HEK293 (cell line): ENCODE results near the gene KNOP1.

Source experiments
- CTCF ChIA-PET: fragments of 350-600 bp; formaldehyde crosslinking; extraction: SDS; loops from one replicate; lab custom pipeline; 2021; ENCODE audit warnings: antibody characterized with exemption; lab: Yijun Ruan, JAX
- POLR2A ChIA-PET: fragments of 300-600 bp; formaldehyde crosslinking; extraction: SDS; loops from one replicate; lab custom pipeline; 2020; ENCODE audit warnings: antibody characterized with exemption, inconsistent platforms; lab: Yijun Ruan, JAX
- H3K27ac ChIP-seq: fragments of 200-500 bp; sonication (Bioruptor generic); 2 replicates; pipeline ENCODE4 v1.5.1; 2014; ENCODE audit warnings: low read depth, low read length, control low read depth, inconsistent platforms; ENCODE audit errors: extremely low read depth
- H3K36me3 ChIP-seq, 2 experiments: fragments of 200-500 bp in 1 of 2; sonication (Bioruptor generic) in 1 of 2; 1 replicate in 1 of 2; 2 replicates in 1 of 2; pipeline ENCODE4 v1.5.1; 2014 to 2017; ENCODE audit warnings: inconsistent platforms in 2 of 2, low read length in 2 of 2; ENCODE audit not compliant: control insufficient read depth in 2 of 2, insufficient read depth in 1 of 2
- H3K4me1 ChIP-seq: fragments of 200-500 bp; sonication (Bioruptor generic); 2 replicates; pipeline ENCODE4 v1.5.1; 2014; ENCODE audit warnings: mild to moderate bottlenecking, low read length, inconsistent platforms; ENCODE audit not compliant: control insufficient read depth, insufficient read depth
- H3K4me3 ChIP-seq: 2 replicates; pipeline ENCODE4 v1.5.1; 2011; ENCODE audit warnings: low read depth, mild to moderate bottlenecking, control low read depth, low read length, moderate library complexity
- H3K9me3 ChIP-seq: fragments of 200-500 bp; sonication (Bioruptor generic); 2 replicates; pipeline ENCODE4 v1.5.1; 2014; ENCODE audit warnings: low read depth, low read length, inconsistent platforms; ENCODE audit not compliant: control insufficient read depth, insufficient read depth
- KLF7 ChIP-seq: fragments of 450-650 bp; formaldehyde crosslinking; IDR thresholded peaks from 2 replicates; pipeline ENCODE4 v1.5.1; 2016; ENCODE audit warnings: missing biosample characterization, missing genetic modification characterization, borderline replicate concordance
- ZBTB10 ChIP-seq: fragments of 450-650 bp; formaldehyde crosslinking; IDR thresholded peaks from 2 replicates; pipeline ENCODE4 v1.5.1; 2016; ENCODE audit warnings: missing biosample characterization, missing genetic modification characterization
- ZFP41 ChIP-seq: fragments of 450-650 bp; formaldehyde crosslinking; IDR thresholded peaks from 2 replicates; pipeline ENCODE4 v1.5.1; 2016; ENCODE audit warnings: missing biosample characterization, missing genetic modification characterization, borderline replicate concordance
- ZNF112 ChIP-seq: fragments of 450-650 bp; formaldehyde crosslinking; IDR thresholded peaks from 2 replicates; pipeline ENCODE4 v1.5.0; 2017; ENCODE audit warnings: missing biosample characterization, missing genetic modification characterization
- ZNF121 ChIP-seq: fragments of 450-650 bp; formaldehyde crosslinking; IDR thresholded peaks from 2 replicates; pipeline ENCODE4 v1.5.1; 2016; ENCODE audit warnings: missing biosample characterization, missing genetic modification characterization
- ZNF248 ChIP-seq: fragments of 450-650 bp; formaldehyde crosslinking; IDR thresholded peaks from 2 replicates; pipeline ENCODE4 v1.5.1; 2017; ENCODE audit warnings: missing biosample characterization, missing genetic modification characterization
- ZNF354C ChIP-seq: fragments of 450-650 bp; formaldehyde crosslinking; IDR thresholded peaks from 2 replicates; pipeline ENCODE4 v1.5.1; 2016; ENCODE audit warnings: missing biosample characterization, missing genetic modification characterization, low read depth, borderline replicate concordance
- ZNF501 ChIP-seq: fragments of 450-650 bp; formaldehyde crosslinking; IDR thresholded peaks from 2 replicates; pipeline ENCODE4 v1.5.1; 2016; ENCODE audit warnings: missing biosample characterization, missing genetic modification characterization
- ZNF518A ChIP-seq: fragments of 450-650 bp; formaldehyde crosslinking; conservative IDR thresholded peaks from 2 replicates; pipeline ENCODE4 v1.5.1; 2016; ENCODE audit warnings: low read depth, missing biosample characterization, missing genetic modification characterization
- ZNF560 ChIP-seq: fragments of 450-650 bp; formaldehyde crosslinking; IDR thresholded peaks from 2 replicates; pipeline ENCODE4 v1.5.1; 2017; ENCODE audit warnings: missing biosample characterization, missing genetic modification characterization, borderline replicate concordance
- ZNF654 ChIP-seq: fragments of 450-650 bp; formaldehyde crosslinking; IDR thresholded peaks from 2 replicates; pipeline ENCODE4 v1.5.1; 2016; ENCODE audit warnings: low read depth, missing biosample characterization, missing genetic modification characterization
- ZNF670 ChIP-seq: fragments of 450-650 bp; formaldehyde crosslinking; IDR thresholded peaks from 2 replicates; pipeline ENCODE4 v1.5.1; 2016; ENCODE audit warnings: missing biosample characterization, missing genetic modification characterization, low read depth
- ZNF837 ChIP-seq: fragments of 450-650 bp; formaldehyde crosslinking; IDR thresholded peaks from 2 replicates; pipeline ENCODE4 v1.5.1; 2016; ENCODE audit warnings: missing biosample characterization, missing genetic modification characterization
- TF ChIP-seq, protein P1 (sequence below): fragments of 450-650 bp; formaldehyde crosslinking; IDR thresholded peaks from 2 replicates; pipeline ENCODE4 v1.5.1; 2017; ENCODE audit warnings: missing biosample characterization, mild to moderate bottlenecking, missing genetic modification characterization, moderate library complexity
- TF ChIP-seq, protein P2 (sequence below): fragments of 450-650 bp; formaldehyde crosslinking; IDR thresholded peaks from 2 replicates; pipeline ENCODE4 v1.5.1; 2016; ENCODE audit warnings: missing biosample characterization, missing genetic modification characterization

Gene KNOP1

DNA sequence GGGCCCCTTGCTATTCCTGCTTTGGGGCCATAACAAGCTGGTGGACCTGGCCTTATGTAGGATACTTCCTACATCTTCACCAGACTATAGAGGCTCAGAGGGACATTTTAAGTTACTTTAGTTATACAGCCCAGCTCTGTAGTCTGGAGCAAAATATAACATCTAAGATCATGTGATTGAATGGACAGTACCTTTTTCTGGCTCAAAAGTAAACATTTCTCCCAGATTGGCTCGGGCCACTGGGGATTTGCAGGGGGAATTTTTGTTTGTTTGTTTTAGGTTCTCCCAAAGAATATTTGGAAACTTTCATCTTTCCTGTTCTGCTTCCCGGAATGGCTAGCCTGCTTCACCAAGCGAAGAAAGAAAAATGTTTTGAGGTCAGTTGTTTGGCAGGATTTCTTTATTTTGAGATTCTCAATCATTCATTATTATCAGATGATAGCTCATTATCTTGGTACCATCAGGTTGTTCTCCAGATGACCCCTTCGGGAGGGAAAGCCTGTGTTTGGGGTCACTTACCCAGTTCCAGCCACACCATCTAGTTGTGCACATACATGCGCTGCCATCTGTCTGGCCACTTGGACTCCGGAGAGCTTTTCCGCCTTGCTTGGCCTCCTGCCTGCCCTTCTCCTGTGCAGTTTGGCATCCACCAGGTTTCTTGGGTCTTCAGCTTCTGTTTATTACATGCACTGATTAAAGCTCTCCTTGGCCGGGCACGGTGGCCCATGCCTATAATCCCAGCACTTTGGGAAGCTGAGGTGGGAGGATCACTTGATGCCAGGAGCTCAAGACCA lies 17.2 kb upstream of the KNOP1 start (continued):
- TF ChIP-seq ZNF518A = no peak
- no peak for TF ChIP-seq ZNF501 (tag by site-specific recombination)
- TF ChIP-seq ZNF248 (tag by site-specific recombination) = no peak
- TF ChIP-seq, all 188 proteins: peak for 0

- Histone ChIP-seq H3K4me3 (no peak overlapping the region), H3K4me1 (no peaks in the 10 kb centered on the region), H3K27ac (no peak overlapping the region), H3K9me3 (no peaks in the 10 kb centered on the region), H3K36me3 (peaks cover 0 to 6% of the 10 kb centered on the region in 2 experiments; a peak in 2 of 3 replicates)
- ChIA-PET POLR2A (no interaction called here), CTCF (no interaction called here)
- TF ChIP-seq ZNF121 (tag by site-specific recombination) = no peak
- TF ChIP-seq KLF7 (tag by site-specific recombination) = no peak
- no peak for TF ChIP-seq ZBTB10 (tag by site-specific recombination)
- TF ChIP-seq ZNF654 (tag by site-specific recombination) = no peak
- no peak for TF ChIP-seq ZNF670 (tag by site-specific recombination)
- TF ChIP-seq, protein P1, sequence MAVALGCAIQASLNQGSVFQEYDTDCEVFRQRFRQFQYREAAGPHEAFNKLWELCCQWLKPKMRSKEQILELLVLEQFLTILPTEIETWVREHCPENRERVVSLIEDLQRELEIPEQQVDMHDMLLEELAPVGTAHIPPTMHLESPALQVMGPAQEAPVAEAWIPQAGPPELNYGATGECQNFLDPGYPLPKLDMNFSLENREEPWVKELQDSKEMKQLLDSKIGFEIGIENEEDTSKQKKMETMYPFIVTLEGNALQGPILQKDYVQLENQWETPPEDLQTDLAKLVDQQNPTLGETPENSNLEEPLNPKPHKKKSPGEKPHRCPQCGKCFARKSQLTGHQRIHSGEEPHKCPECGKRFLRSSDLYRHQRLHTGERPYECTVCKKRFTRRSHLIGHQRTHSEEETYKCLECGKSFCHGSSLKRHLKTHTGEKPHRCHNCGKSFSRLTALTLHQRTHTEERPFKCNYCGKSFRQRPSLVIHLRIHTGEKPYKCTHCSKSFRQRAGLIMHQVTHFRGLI (tag by site-specific recombination) = no peak
- no peak for TF ChIP-seq ZNF837 (tag by site-specific recombination)
- no peak for TF ChIP-seq ZFP41 (tag by site-specific recombination)
- TF ChIP-seq ZNF112 = no peak
- TF ChIP-seq, protein P2, sequence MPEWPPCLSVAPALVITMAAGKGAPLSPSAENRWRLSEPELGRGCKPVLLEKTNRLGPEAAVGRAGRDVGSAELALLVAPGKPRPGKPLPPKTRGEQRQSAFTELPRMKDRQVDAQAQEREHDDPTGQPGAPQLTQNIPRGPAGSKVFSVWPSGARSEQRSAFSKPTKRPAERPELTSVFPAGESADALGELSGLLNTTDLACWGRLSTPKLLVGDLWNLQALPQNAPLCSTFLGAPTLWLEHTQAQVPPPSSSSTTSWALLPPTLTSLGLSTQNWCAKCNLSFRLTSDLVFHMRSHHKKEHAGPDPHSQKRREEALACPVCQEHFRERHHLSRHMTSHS = no peak
- no peak for TF ChIP-seq ZNF560 (tag by site-specific recombination)
- no peak for TF ChIP-seq ZNF354C
- TF ChIP-seq, all 188 proteins: peak for 0
These were observed 15.5 kb upstream of the KNOP1 start for GRCh38 chr16:19733551-19733950.
